Measurements from ENCODE around the gene ETV6. TPM values are rescaled to one million over a fixed set of nuclear protein-coding genes. Genes with fewer than 3 reads are reported as not detected.
A peak's percentile ranks its signal among the peaks of the same experiment; 100 is the strongest.

Gene ETV6
- total RNA-seq, 6 donors from 2014 or later: 22.2 to 93.2 (median 37.5) TPM

GRCh38 chr12:11882301-11883019 is 233.0 kb downstream of the ETV6 start:
- WGBS, 2 donors: 84 to 89% methylated on average over 8 of the region's 8 CpGs
- Histone ChIP-seq H3K9me3 (no peaks in the 10 kb centered on the region), H3K36me3 (peaks cover 0 to 33% (median 0%) of the 10 kb centered on the region in 4 donors), H3K27me3 (no peaks in the 10 kb centered on the region), H3K27ac (no peak overlapping the region), H3K4me1 (peaks cover 39 to 46% (median 41%) of the 10 kb centered on the region in 4 donors), H3K4me3 (no peak overlapping the region)
- TF ChIP-seq POLR2A (IDR thresholded peaks at IDR 0.05): no peak
- TF ChIP-seq POLR2AphosphoS5 (IDR thresholded peaks at IDR 0.05): no peak
- TF ChIP-seq EP300 (IDR thresholded peaks at IDR 0.05): no peak
- TF ChIP-seq, protein P1, sequence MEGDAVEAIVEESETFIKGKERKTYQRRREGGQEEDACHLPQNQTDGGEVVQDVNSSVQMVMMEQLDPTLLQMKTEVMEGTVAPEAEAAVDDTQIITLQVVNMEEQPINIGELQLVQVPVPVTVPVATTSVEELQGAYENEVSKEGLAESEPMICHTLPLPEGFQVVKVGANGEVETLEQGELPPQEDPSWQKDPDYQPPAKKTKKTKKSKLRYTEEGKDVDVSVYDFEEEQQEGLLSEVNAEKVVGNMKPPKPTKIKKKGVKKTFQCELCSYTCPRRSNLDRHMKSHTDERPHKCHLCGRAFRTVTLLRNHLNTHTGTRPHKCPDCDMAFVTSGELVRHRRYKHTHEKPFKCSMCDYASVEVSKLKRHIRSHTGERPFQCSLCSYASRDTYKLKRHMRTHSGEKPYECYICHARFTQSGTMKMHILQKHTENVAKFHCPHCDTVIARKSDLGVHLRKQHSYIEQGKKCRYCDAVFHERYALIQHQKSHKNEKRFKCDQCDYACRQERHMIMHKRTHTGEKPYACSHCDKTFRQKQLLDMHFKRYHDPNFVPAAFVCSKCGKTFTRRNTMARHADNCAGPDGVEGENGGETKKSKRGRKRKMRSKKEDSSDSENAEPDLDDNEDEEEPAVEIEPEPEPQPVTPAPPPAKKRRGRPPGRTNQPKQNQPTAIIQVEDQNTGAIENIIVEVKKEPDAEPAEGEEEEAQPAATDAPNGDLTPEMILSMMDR (IDR thresholded peaks at IDR 0.05): no peak
- ATAC-seq (ENCODE audit: low FRiP score in 2 of 2) (no peak), DNase-seq (no peak)

- Histone ChIP-seq H3K4me3 (no peak overlapping the region), H3K36me3 (peaks cover 6 to 46% (median 13%) of the 10 kb centered on the region in 4 donors), H3K27me3 (no peaks in the 10 kb centered on the region), H3K4me1 (peaks cover 23 to 30% (median 27%) of the 10 kb centered on the region in 4 donors), H3K9me3 (no peaks in the 10 kb centered on the region), H3K27ac (peak overlapping the region; percentile 51 to 75 (median 69))
- DNase-seq: no peak
- ATAC-seq (ENCODE audit: low FRiP score in 2 of 2): peak in 1 of 2 donors; percentile 39
- TF ChIP-seq, protein P1 (IDR thresholded peaks at IDR 0.05): no peak
- TF ChIP-seq POLR2A (IDR thresholded peaks at IDR 0.05): no peak
- no peak for TF ChIP-seq EP300 (IDR thresholded peaks at IDR 0.05)
- no peak for TF ChIP-seq POLR2AphosphoS5 (IDR thresholded peaks at IDR 0.05)
- WGBS, 2 donors: 84 to 89% methylated on average over 11 of the region's 11 CpGs
These were observed 234.6 kb downstream of the ETV6 start for GRCh38 chr12:11884116-11884515.

- ATAC-seq (ENCODE audit: low FRiP score in 2 of 2): peak in 1 of 2 donors; percentile 86
- no peak for TF ChIP-seq POLR2AphosphoS5 (IDR thresholded peaks at IDR 0.05)
- no peak for TF ChIP-seq POLR2A (IDR thresholded peaks at IDR 0.05)
- TF ChIP-seq, protein P1 (IDR thresholded peaks at IDR 0.05): no peak
- TF ChIP-seq EP300 (IDR thresholded peaks at IDR 0.05): no peak
- Histone ChIP-seq H3K4me3 (no peak overlapping the region), H3K27me3 (no peaks in the 10 kb centered on the region), H3K27ac (peak overlapping the region; percentile 54 to 75 (median 69)), H3K4me1 (peaks cover 17 to 25% (median 22%) of the 10 kb centered on the region in 4 donors), H3K36me3 (peaks cover 6 to 49% (median 13%) of the 10 kb centered on the region in 4 donors), H3K9me3 (no peaks in the 10 kb centered on the region)
- no peak for DNase-seq
- WGBS, 2 donors: 78 to 88% methylated on average over 2 of the region's 2 CpGs
These were observed 235.2 kb downstream of the ETV6 start for GRCh38 chr12:11884706-11885105.

DNA sequence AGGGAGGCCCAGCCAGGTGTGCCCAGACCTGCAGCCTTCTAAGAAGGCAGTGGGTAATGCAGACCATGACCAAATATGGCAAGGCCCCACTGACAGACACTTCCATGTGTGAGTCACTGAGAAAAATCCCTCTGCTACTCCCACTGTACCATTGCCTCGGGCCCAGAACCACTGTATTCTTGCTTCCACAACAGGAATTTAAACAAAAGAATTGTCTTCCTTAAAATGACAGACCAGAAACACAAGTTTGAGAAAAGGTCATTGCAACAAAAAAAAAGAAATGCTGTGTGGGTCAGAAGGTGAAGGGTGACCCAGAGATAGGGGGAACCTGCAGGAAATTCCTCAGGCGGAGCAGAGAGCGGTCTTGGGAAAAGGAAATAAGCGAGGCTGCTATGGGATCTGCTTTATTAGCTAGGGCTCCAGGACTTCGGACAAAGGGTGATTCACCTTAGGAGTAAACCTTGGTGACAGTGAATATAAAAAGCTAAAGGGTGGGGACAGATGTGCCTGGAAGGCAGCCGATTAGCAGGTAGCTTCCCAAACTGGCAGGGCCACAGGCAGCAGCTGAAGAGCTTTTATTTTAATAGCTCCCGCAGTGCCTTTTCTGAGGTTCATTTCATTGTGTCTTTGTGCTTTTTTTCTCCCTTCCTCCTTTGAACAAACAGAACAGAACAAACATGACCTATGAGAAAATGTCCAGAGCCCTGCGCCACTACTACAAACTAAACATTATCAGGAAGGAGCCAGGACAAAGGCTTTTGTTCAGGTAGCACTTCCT is 236.0 kb downstream of the ETV6 start:
- WGBS, 2 donors: 63 to 69% methylated on average over 8 of the region's 8 CpGs

More for the DNA sequence above, 236.0 kb downstream of the ETV6 start:
- peak in 1 of 2 donors; percentile 53 for ATAC-seq (ENCODE audit: low FRiP score in 2 of 2)
- H3K27ac ChIP-seq: peak overlapping the region; percentile 54 to 75 (median 69)
- no peak for DNase-seq
- peaks cover 16 to 21% (median 20%) of the 10 kb centered on the region in 4 donors for H3K4me1 ChIP-seq
- no peak overlapping the region for H3K4me3 ChIP-seq
- H3K9me3 ChIP-seq: no peaks in the 10 kb centered on the region
- H3K27me3 ChIP-seq: no peaks in the 10 kb centered on the region
- TF ChIP-seq EP300 (IDR thresholded peaks at IDR 0.05) (no peak), POLR2AphosphoS5 (IDR thresholded peaks at IDR 0.05) (no peak), POLR2A (IDR thresholded peaks at IDR 0.05) (no peak)
- TF ChIP-seq, protein P1 (IDR thresholded peaks at IDR 0.05): no peak
- H3K36me3 ChIP-seq: peaks cover 6 to 56% (median 13%) of the 10 kb centered on the region in 4 donors

Measured in upper lobe of left lung (tissue), 6 donors.